Retina (tissue), 1 donor: ENCODE measurements around the gene LHFPL3.
"Not testable (repeated sequence)": the region's sequence is repeated elsewhere in the genome, so short reads cannot be mapped to it uniquely, and the experiment has no call there.

ENCODE experiments used
- DNase-seq: peaks from one replicate; pipeline ENCODE4 v3.0.0-alpha.2; 2016

LHFPL3 gene

GRCh38 chr7:104903044-104903443 lies 574.6 kb downstream of the LHFPL3 start:
- DNase-seq, result no peak

- no peak for DNase-seq
These were observed 575.4 kb downstream of the LHFPL3 start for GRCh38 chr7:104903846-104904245.

GRCh38 chr7:104906032-104906431 lies 577.6 kb downstream of the LHFPL3 start:
- DNase-seq, result no peak

GRCh38 chr7:104906556-104906955 lies 578.2 kb downstream of the LHFPL3 start:
- no peak for DNase-seq

GRCh38 chr7:104908636-104909035 lies 580.2 kb downstream of the LHFPL3 start:
- no peak for DNase-seq

- DNase-seq, result no peak
These were observed 580.7 kb downstream of the LHFPL3 start for GRCh38 chr7:104909096-104909495.

GRCh38 chr7:104914421-104914820 lies 586.0 kb downstream of the LHFPL3 start:
- no peak for DNase-seq

- DNase-seq, result no peak
These were observed 593.2 kb downstream of the LHFPL3 start for GRCh38 chr7:104921596-104921995.

GRCh38 chr7:104922182-104923009 lies 594.0 kb downstream of the LHFPL3 start:
- DNase-seq, result no peak

- peak; percentile 38 for DNase-seq
These were observed 594.6 kb downstream of the LHFPL3 start for GRCh38 chr7:104923010-104923421.

- not testable (repeated sequence) for DNase-seq
These were observed 597.8 kb downstream of the LHFPL3 start for GRCh38 chr7:104926189-104926588.

GRCh38 chr7:104926601-104927041 lies 598.2 kb downstream of the LHFPL3 start:
- DNase-seq, result no peak

- DNase-seq, result no peak
These were observed 598.7 kb downstream of the LHFPL3 start for GRCh38 chr7:104927055-104927454.

- no peak for DNase-seq
These were observed 600.5 kb downstream of the LHFPL3 start for GRCh38 chr7:104928721-104929400.

GRCh38 chr7:104929921-104930320 lies 601.5 kb downstream of the LHFPL3 start:
- DNase-seq, result no peak

GRCh38 chr7:104931181-104931781 lies 602.9 kb downstream of the LHFPL3 start:
- DNase-seq, result peak; percentile 58

GRCh38 chr7:104933022-104933421 lies 604.6 kb downstream of the LHFPL3 start:
- DNase-seq, result no peak

- DNase-seq, result no peak
These were observed 605.2 kb downstream of the LHFPL3 start for GRCh38 chr7:104933521-104933988.

GRCh38 chr7:104934665-104935064 lies 606.3 kb downstream of the LHFPL3 start:
- no peak for DNase-seq

- no peak for DNase-seq
These were observed 606.9 kb downstream of the LHFPL3 start for GRCh38 chr7:104935276-104935675.

GRCh38 chr7:104936546-104936945 lies 608.1 kb downstream of the LHFPL3 start:
- DNase-seq, result no peak

GRCh38 chr7:104937489-104937888 lies 609.1 kb downstream of the LHFPL3 start:
- not testable (repeated sequence) for DNase-seq

- no peak for DNase-seq
These were observed 610.5 kb downstream of the LHFPL3 start for GRCh38 chr7:104938741-104939390.
